HepG2 (cell line): ENCODE data around the gene SKI. TPM values are rescaled to one million over a fixed set of nuclear protein-coding genes. Genes with fewer than 3 reads are reported as not detected.

Experiments used
- BHLHE40 ChIP-seq: IDR thresholded peaks from 2 replicates; pipeline ENCODE4 v1.6.1; 2011; ENCODE audit warnings: low read length, improper control_type of control experiment
- DR1 ChIP-seq: sonication (generic); formaldehyde crosslinking; IDR thresholded peaks from 2 replicates; pipeline ENCODE4 v1.8.0; 2021; ENCODE audit warnings: mild to moderate bottlenecking, missing genetic modification reagents, inconsistent platforms
- GATAD2A ChIP-seq: IDR thresholded peaks from 2 replicates; pipeline ENCODE4 v1.6.1; 2016
- HDAC1 ChIP-seq: sonication (generic); formaldehyde crosslinking; IDR thresholded peaks from 2 replicates; pipeline ENCODE4 v1.5.1; 2020; ENCODE audit warnings: mild to moderate bottlenecking, missing genetic modification reagents
- HNRNPL ChIP-seq: fragments of 200-400 bp; formaldehyde crosslinking; IDR thresholded peaks from 2 replicates; pipeline ENCODE4 v1.6.1; 2017; ENCODE audit warnings: mild to moderate bottlenecking, low read depth, low read length
- MTA1 ChIP-seq: sonication (generic); formaldehyde crosslinking; IDR thresholded peaks from 2 replicates; pipeline ENCODE4 v1.4.0; 2020; ENCODE audit warnings: missing genetic modification reagents, mild to moderate bottlenecking, borderline replicate concordance
- RARA ChIP-seq: IDR thresholded peaks from 2 replicates; pipeline ENCODE4 v1.6.1; 2016; ENCODE audit warnings: missing genetic modification reagents, missing compliant biosample characterization
- RXRB ChIP-seq: IDR thresholded peaks from 2 replicates; pipeline ENCODE4 v1.6.1; 2016; ENCODE audit warnings: borderline replicate concordance, missing genetic modification reagents, missing compliant biosample characterization
- SALL1 ChIP-seq: sonication (generic); formaldehyde crosslinking; IDR thresholded peaks from 2 replicates; pipeline ENCODE4 v1.8.0; 2022; ENCODE audit warnings: mild to moderate bottlenecking, missing genetic modification reagents
- SMYD3 ChIP-seq: sonication (generic); formaldehyde crosslinking; IDR thresholded peaks from 2 replicates; pipeline ENCODE4 v1.8.1; 2023; ENCODE audit warnings: mild to moderate bottlenecking, missing genetic modification reagents
- TMF1 ChIP-seq: sonication (generic); formaldehyde crosslinking; IDR thresholded peaks from 2 replicates; pipeline ENCODE4 v1.8.1; 2022; ENCODE audit warnings: low read depth, missing genetic modification reagents
- ZFAT ChIP-seq: sonication (generic); formaldehyde crosslinking; conservative IDR thresholded peaks from 2 replicates; pipeline ENCODE4 v1.8.1; 2023; ENCODE audit warnings: missing genetic modification reagents, inconsistent platforms
- ZIK1 ChIP-seq: sonication (generic); formaldehyde crosslinking; IDR thresholded peaks from 2 replicates; pipeline ENCODE4 v1.5.0; 2020; ENCODE audit warnings: mild to moderate bottlenecking, low read depth, missing genetic modification reagents, borderline replicate concordance
- ZNF121 ChIP-seq: sonication (generic); formaldehyde crosslinking; IDR thresholded peaks from 2 replicates; pipeline ENCODE4 v1.5.0; 2020; ENCODE audit warnings: mild to moderate bottlenecking, missing genetic modification reagents
- ZNF253 ChIP-seq: sonication (generic); formaldehyde crosslinking; IDR thresholded peaks from 2 replicates; pipeline ENCODE4 v1.8.0; 2022; ENCODE audit warnings: mild to moderate bottlenecking, missing genetic modification reagents, borderline replicate concordance
- ZNF296 ChIP-seq: sonication (generic); formaldehyde crosslinking; conservative IDR thresholded peaks from 2 replicates; pipeline ENCODE4 v1.5.0; 2020; ENCODE audit warnings: mild to moderate bottlenecking, missing genetic modification reagents
- ZNF777 ChIP-seq: sonication (generic); formaldehyde crosslinking; IDR thresholded peaks from 2 replicates; pipeline ENCODE4 v1.4.0; 2020; ENCODE audit warnings: missing genetic modification reagents
- ZSCAN25 ChIP-seq: sonication (generic); formaldehyde crosslinking; IDR thresholded peaks from 2 replicates; pipeline ENCODE4 v1.8.0; 2022; ENCODE audit warnings: mild to moderate bottlenecking, missing genetic modification reagents
- polyA plus RNA-seq, 8 experiments: library from polyadenylated mRNA; depleted of rRNA in 3 of 8; stranded (reverse) in 7 of 8; unstranded in 1 of 8; fragments of >200 nt; fragmentation: Illumina TruSeq in 4 of 8; extraction: Trizol in 4 of 8; gene quantifications; 2 replicates each; pipeline versions ENCODE4 v1.2.1 to v1.2.3, GENCODE V29; 2011 to 2016; ENCODE audit warnings: low read depth in 4 of 8, missing spikeins in 1 of 8, mixed read lengths in 1 of 8; ENCODE audit not compliant: insufficient read depth in 1 of 8
- total RNA-seq, 5 experiments: library from RNA; depleted of rRNA; stranded (reverse); fragments of >200 nt; fragmentation: Illumina TruSeq; extraction: Trizol; gene quantifications; 2 replicates each; pipeline ENCODE4 v1.2.3, GENCODE V29; 2016; ENCODE audit warnings: low read depth in 1 of 5
- TF ChIP-seq, protein P1 (sequence below): sonication (generic); formaldehyde crosslinking; IDR thresholded peaks from 2 replicates; pipeline ENCODE4 v1.8.0; 2022; ENCODE audit warnings: mild to moderate bottlenecking, missing genetic modification reagents, moderate library complexity
- TF ChIP-seq, protein P2 (sequence below): IDR thresholded peaks from 2 replicates; pipeline ENCODE4 v1.6.1; 2012; ENCODE audit warnings: inconsistent platforms
- TF ChIP-seq, protein P3 (sequence below): sonication (generic); formaldehyde crosslinking; IDR thresholded peaks from 2 replicates; pipeline ENCODE4 v1.4.0; 2020; ENCODE audit warnings: missing genetic modification reagents, mild to moderate bottlenecking, borderline replicate concordance
- TF ChIP-seq, protein P4 (sequence below): sonication (generic); formaldehyde crosslinking; IDR thresholded peaks from 2 replicates; pipeline ENCODE4 v1.8.0; 2022; ENCODE audit warnings: mild to moderate bottlenecking, missing genetic modification reagents
- TF ChIP-seq, protein P5 (sequence below): sonication (generic); formaldehyde crosslinking; IDR thresholded peaks from 2 replicates; pipeline ENCODE4 v1.4.0; 2020; ENCODE audit warnings: missing genetic modification reagents

Gene SKI
- total and polyA plus RNA-seq, 2 of the 13 experiments (the other 11 are each of a cell fraction or from before 2014, with no cell fraction given) = 4.7 to 6.9 TPM

DNA sequence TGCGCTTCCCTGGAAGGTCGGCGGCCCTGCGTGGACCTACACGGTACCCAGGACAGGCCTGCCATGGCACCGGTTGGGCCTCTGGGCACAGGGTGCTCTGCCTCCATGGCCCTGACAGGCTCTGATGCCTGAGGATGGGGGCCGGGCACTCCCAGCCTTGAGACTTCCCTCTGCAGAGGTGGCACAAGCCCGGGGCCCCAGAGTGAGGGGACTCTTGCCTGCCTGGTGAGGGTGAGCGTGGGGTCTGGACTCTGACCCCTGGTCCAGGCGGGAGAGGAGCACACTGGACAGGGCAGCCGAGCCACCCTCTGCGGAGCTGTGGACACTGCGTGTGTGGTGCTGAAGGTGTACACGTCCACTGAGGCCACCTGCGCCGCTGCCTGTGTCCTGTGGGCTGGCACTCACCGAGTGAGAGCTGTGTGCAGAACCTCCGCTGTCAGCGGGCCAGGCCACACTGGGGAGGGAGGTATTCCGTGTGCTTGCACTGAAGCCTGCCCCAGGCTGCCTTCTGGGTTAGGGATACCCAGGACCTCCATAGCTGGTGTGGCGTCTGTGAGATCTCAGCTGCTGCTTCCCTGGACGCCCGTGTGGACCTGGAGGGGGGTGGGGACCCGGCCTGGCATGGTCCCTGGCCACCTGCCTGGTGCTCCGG, 10.4 kb downstream of the SKI start (continued):
- TF ChIP-seq ZNF777 (CRISPR knock-in tag) (0 out of 2 replicates have a peak, but pooled peaks have one; percentile 8), HNRNPL (peak; percentile 96), DR1 (no peak), ZFAT (CRISPR knock-in tag) (no peak), TMF1 (no peak), SMYD3 (CRISPR knock-in tag) (0 out of 2 replicates have a peak, but pooled peaks have one; percentile 40), BHLHE40 (0 out of 2 replicates have a peak, but pooled peaks have one; percentile 5), ZNF253 (CRISPR knock-in tag) (no peak), HDAC1 (CRISPR knock-in tag) (peak; percentile 39; the same call in 1 of the 2 replicates), ZNF296 (CRISPR knock-in tag) (peak; percentile 57; the same call in 1 of the 2 replicates), MTA1 (CRISPR knock-in tag) (0 out of 2 replicates have a peak, but pooled peaks have one; percentile 70), ZIK1 (CRISPR knock-in tag) (no peak), GATAD2A (CRISPR knock-in tag) (peak; percentile 73), ZNF121 (CRISPR knock-in tag) (peak; percentile 77), RXRB (CRISPR knock-in tag) (0 out of 2 replicates have a peak, but pooled peaks have one; percentile 24), RARA (0 out of 2 replicates have a peak, but pooled peaks have one; percentile 38), SALL1 (CRISPR knock-in tag) (peak; percentile 37; the same call in 1 of the 2 replicates), ZSCAN25 (CRISPR knock-in tag) (0 out of 2 replicates have a peak, but pooled peaks have one; percentile 13)
- TF ChIP-seq, protein P1, sequence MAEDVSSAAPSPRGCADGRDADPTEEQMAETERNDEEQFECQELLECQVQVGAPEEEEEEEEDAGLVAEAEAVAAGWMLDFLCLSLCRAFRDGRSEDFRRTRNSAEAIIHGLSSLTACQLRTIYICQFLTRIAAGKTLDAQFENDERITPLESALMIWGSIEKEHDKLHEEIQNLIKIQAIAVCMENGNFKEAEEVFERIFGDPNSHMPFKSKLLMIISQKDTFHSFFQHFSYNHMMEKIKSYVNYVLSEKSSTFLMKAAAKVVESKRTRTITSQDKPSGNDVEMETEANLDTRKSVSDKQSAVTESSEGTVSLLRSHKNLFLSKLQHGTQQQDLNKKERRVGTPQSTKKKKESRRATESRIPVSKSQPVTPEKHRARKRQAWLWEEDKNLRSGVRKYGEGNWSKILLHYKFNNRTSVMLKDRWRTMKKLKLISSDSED (CRISPR knock-in tag) = no peak
- TF ChIP-seq, protein P2, sequence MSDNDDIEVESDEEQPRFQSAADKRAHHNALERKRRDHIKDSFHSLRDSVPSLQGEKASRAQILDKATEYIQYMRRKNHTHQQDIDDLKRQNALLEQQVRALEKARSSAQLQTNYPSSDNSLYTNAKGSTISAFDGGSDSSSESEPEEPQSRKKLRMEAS = peak; percentile 73
- TF ChIP-seq, protein P3, sequence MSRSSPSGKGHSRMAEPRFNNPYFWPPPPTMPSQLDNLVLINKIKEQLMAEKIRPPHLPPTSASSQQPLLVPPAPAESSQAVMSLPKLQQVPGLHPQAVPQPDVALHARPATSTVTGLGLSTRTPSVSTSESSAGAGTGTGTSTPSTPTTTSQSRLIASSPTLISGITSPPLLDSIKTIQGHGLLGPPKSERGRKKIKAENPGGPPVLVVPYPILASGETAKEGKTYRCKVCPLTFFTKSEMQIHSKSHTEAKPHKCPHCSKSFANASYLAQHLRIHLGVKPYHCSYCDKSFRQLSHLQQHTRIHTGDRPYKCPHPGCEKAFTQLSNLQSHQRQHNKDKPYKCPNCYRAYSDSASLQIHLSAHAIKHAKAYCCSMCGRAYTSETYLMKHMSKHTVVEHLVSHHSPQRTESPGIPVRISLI (CRISPR knock-in tag) = no peak
- TF ChIP-seq, protein P4, sequence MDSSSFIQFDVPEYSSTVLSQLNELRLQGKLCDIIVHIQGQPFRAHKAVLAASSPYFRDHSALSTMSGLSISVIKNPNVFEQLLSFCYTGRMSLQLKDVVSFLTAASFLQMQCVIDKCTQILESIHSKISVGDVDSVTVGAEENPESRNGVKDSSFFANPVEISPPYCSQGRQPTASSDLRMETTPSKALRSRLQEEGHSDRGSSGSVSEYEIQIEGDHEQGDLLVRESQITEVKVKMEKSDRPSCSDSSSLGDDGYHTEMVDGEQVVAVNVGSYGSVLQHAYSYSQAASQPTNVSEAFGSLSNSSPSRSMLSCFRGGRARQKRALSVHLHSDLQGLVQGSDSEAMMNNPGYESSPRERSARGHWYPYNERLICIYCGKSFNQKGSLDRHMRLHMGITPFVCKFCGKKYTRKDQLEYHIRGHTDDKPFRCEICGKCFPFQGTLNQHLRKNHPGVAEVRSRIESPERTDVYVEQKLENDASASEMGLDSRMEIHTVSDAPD (CRISPR knock-in tag) = peak; percentile 59; the same call in 1 of the 2 replicates
- TF ChIP-seq, protein P5, sequence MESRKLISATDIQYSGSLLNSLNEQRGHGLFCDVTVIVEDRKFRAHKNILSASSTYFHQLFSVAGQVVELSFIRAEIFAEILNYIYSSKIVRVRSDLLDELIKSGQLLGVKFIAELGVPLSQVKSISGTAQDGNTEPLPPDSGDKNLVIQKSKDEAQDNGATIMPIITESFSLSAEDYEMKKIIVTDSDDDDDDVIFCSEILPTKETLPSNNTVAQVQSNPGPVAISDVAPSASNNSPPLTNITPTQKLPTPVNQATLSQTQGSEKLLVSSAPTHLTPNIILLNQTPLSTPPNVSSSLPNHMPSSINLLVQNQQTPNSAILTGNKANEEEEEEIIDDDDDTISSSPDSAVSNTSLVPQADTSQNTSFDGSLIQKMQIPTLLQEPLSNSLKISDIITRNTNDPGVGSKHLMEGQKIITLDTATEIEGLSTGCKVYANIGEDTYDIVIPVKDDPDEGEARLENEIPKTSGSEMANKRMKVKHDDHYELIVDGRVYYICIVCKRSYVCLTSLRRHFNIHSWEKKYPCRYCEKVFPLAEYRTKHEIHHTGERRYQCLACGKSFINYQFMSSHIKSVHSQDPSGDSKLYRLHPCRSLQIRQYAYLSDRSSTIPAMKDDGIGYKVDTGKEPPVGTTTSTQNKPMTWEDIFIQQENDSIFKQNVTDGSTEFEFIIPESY (CRISPR knock-in tag) = peak; percentile 94
